Adrenal gland (tissue), 5 donors: ENCODE measurements around the gene SLC13A5.

ENCODE experiments used
- POLR2A ChIP-seq, 2 donors: fragments of 450-650 bp; IDR thresholded peaks; one replicate each; pipeline ENCODE4 v1.6.1; 2017; ENCODE audit warnings: antibody characterized with exemption in 2 of 2, mild to moderate bottlenecking in 2 of 2, moderate library complexity in 1 of 2
- TF ChIP-seq, protein P1 (sequence below), 6 experiments: fragments of 450-650 bp in 4 of 6; fragments of 200-600 bp in 2 of 6; sonication (generic) in 1 of 6; IDR thresholded peaks; 1 replicate in 5 of 6; 2 replicates in 1 of 6; pipeline versions ENCODE4 v1.5.1 to v1.8.0; 2016 to 2021; ENCODE audit warnings: antibody characterized with exemption in 6 of 6, mild to moderate bottlenecking in 2 of 6, moderate library complexity in 1 of 6
- donor health status: DM: no; HTN: no; CAD: no.

DNA sequence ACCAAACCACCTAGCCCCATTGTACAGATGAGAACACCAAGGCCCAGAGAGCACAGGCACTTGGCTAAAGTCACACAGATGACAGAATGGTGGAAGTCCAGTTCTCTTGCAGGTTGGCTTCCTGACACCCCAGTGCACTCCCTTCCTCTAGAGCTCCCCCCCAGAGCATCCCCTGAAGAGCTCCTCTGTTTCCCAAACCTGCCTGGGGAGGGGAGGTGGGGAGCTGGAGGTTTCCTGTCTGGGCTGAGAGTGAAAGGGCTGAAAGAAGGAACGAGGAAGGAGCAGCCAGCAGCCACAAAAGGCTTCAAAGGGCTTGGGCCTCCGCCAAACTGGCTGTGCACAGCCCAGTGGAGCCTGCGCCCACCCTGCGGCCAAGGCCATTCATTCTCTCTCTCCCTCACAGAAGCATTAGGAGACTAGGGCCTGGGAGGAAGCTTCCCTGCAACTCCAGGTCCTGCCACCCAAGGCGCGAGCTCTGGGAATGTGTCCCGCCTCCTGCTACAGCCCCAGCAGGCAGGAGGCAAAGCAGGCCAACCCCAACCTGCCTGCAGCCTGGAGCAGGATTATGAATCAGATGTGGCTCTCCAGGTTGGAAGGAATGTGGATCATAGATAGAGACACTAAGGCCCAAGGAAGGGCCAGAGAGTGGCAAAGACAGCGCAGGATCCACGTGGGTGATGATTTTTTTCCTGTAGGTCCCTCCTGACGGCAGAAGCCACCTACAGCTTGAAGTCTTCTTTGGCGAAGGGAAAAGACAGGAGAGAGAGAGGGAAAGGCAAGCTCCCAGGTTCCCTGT lies 913 bp downstream of the SLC13A5 start:
- TF ChIP-seq, protein P1, sequence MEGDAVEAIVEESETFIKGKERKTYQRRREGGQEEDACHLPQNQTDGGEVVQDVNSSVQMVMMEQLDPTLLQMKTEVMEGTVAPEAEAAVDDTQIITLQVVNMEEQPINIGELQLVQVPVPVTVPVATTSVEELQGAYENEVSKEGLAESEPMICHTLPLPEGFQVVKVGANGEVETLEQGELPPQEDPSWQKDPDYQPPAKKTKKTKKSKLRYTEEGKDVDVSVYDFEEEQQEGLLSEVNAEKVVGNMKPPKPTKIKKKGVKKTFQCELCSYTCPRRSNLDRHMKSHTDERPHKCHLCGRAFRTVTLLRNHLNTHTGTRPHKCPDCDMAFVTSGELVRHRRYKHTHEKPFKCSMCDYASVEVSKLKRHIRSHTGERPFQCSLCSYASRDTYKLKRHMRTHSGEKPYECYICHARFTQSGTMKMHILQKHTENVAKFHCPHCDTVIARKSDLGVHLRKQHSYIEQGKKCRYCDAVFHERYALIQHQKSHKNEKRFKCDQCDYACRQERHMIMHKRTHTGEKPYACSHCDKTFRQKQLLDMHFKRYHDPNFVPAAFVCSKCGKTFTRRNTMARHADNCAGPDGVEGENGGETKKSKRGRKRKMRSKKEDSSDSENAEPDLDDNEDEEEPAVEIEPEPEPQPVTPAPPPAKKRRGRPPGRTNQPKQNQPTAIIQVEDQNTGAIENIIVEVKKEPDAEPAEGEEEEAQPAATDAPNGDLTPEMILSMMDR (IDR thresholded peaks at IDR 0.05), result no peak
- no peak for TF ChIP-seq POLR2A (IDR thresholded peaks at IDR 0.05)
